Mesothelial cell of epicardium (in vitro differentiated cells): ENCODE measurements around the gene C1orf198. TPM values are rescaled to one million over a fixed set of nuclear protein-coding genes. Genes with fewer than 3 reads are reported as not detected.
A peak's percentile ranks its signal among the peaks of the same experiment; 100 is the strongest.

ENCODE experiments used
- DNase-seq, 2 experiments: peaks; one replicate each; pipeline ENCODE4 v3.0.0; 2021; ENCODE audit warnings: low spot score in 2 of 2; ENCODE audit not compliant: unreplicated experiment in 2 of 2
- H3K27ac Mint-ChIP-seq: 2 replicates; pipeline ENCODE4 v1.8.0; 2021; ENCODE audit warnings: mixed read lengths
- H3K27me3 Mint-ChIP-seq: 2 replicates; pipeline ENCODE4 v1.8.0; 2021; ENCODE audit warnings: low read depth, mixed read lengths
- H3K36me3 Mint-ChIP-seq: 2 replicates; pipeline ENCODE4 v1.8.0; 2021; ENCODE audit warnings: mixed read lengths
- H3K4me1 Mint-ChIP-seq: 2 replicates; pipeline ENCODE4 v1.8.0; 2021; ENCODE audit warnings: mixed read lengths
- H3K4me3 Mint-ChIP-seq: 2 replicates; pipeline ENCODE4 v1.8.0; 2021; ENCODE audit warnings: mild to moderate bottlenecking, moderate library complexity, mixed read lengths
- H3K9me3 Mint-ChIP-seq: 2 replicates; pipeline ENCODE4 v1.8.0; 2021; ENCODE audit warnings: mixed read lengths
- CTCF ChIP-seq: fragments of 200-600 bp; sonication (generic); IDR thresholded peaks from one replicate; pipeline ENCODE4 v1.5.0; 2021; ENCODE audit warnings: antibody characterized with exemption; ENCODE audit not compliant: unreplicated experiment
- total RNA-seq: library from RNA; stranded (reverse); gene quantifications from 3 replicates; pipeline ENCODE4 v1.2.1, GENCODE V29; 2021

C1orf198 gene
- total RNA-seq, 1 donor from 2014 or later, result 143 TPM

GRCh38 chr1:230868736-230869385, 540 bp upstream of the C1orf198 start:
- Mint-ChIP-seq H3K4me3 (peak overlapping the region; percentile 80), H3K9me3 (peaks cover 2% of the 10 kb centered on the region), H3K4me1 (peaks cover 50% of the 10 kb centered on the region), H3K36me3 (no peaks in the 10 kb centered on the region), H3K27me3 (no peaks in the 10 kb centered on the region), H3K27ac (peak overlapping the region; percentile 100)
- no peak for TF ChIP-seq CTCF
- DNase-seq, result peak in 1 of 2 experiments; percentile 52

GRCh38 chr1:230867101-230867902, 1.0 kb downstream of the C1orf198 start:
- H3K4me3 Mint-ChIP-seq, result peak overlapping the region; percentile 75
- H3K27me3 Mint-ChIP-seq, result no peaks in the 10 kb centered on the region

GRCh38 chr1:230866171-230867070, 1.9 kb downstream of the C1orf198 start:
- TF ChIP-seq CTCF, result no peak
- Mint-ChIP-seq H3K4me1 (peaks cover 69% of the 10 kb centered on the region), H3K9me3 (peaks cover 2% of the 10 kb centered on the region), H3K27me3 (no peaks in the 10 kb centered on the region), H3K36me3 (peaks cover 4% of the 10 kb centered on the region), H3K4me3 (peak overlapping the region; percentile 75), H3K27ac (peak overlapping the region; percentile 87)
- no peak for DNase-seq

More at GRCh38 chr1:230867101-230867902, 1.0 kb downstream of the C1orf198 start:
- H3K4me1 Mint-ChIP-seq, result peaks cover 64% of the 10 kb centered on the region
- H3K36me3 Mint-ChIP-seq, result no peaks in the 10 kb centered on the region
- H3K27ac Mint-ChIP-seq, result peak overlapping the region; percentile 87
- peaks cover 2% of the 10 kb centered on the region for H3K9me3 Mint-ChIP-seq
- no peak for TF ChIP-seq CTCF
- no peak for DNase-seq

GRCh38 chr1:230865062-230865817, 3.1 kb downstream of the C1orf198 start:
- Mint-ChIP-seq H3K4me1 (peaks cover 70% of the 10 kb centered on the region), H3K27me3 (no peaks in the 10 kb centered on the region), H3K9me3 (peaks cover 3% of the 10 kb centered on the region), H3K27ac (peak overlapping the region; percentile 88), H3K4me3 (peak overlapping the region; percentile 75), H3K36me3 (peaks cover 15% of the 10 kb centered on the region)
- no peak for TF ChIP-seq CTCF
- DNase-seq, result no peak

- H3K27me3 Mint-ChIP-seq, result no peaks in the 10 kb centered on the region
- no peak for TF ChIP-seq CTCF
- no peak for DNase-seq
- peak overlapping the region; percentile 36 for H3K4me3 Mint-ChIP-seq
- peaks cover 3% of the 10 kb centered on the region for H3K9me3 Mint-ChIP-seq
- H3K4me1 Mint-ChIP-seq, result peaks cover 64% of the 10 kb centered on the region
- H3K27ac Mint-ChIP-seq, result peak overlapping the region; percentile 88
- peaks cover 16% of the 10 kb centered on the region for H3K36me3 Mint-ChIP-seq
Measured at GRCh38 chr1:230864441-230864840, 3.9 kb downstream of the C1orf198 start.
